ENCODE results near the gene ZBTB8B. TPM values are rescaled to one million over a fixed set of nuclear protein-coding genes. Genes with fewer than 3 reads are reported as not detected.
"Not testable (repeated sequence)": the region's sequence is repeated elsewhere in the genome, so short reads cannot be mapped to it uniquely, and the experiment has no call there.

ZBTB8B gene
- total RNA-seq, 1 donor: not detected

GRCh38 chr1:32471695-32472362 is 7.0 kb downstream of the ZBTB8B start:
- DNase-seq (ENCODE audit: low read depth): no peak
- no peak overlapping the region for H3K4me3 ChIP-seq (ENCODE audit: low read depth, low read length)
- TF ChIP-seq, protein P1, sequence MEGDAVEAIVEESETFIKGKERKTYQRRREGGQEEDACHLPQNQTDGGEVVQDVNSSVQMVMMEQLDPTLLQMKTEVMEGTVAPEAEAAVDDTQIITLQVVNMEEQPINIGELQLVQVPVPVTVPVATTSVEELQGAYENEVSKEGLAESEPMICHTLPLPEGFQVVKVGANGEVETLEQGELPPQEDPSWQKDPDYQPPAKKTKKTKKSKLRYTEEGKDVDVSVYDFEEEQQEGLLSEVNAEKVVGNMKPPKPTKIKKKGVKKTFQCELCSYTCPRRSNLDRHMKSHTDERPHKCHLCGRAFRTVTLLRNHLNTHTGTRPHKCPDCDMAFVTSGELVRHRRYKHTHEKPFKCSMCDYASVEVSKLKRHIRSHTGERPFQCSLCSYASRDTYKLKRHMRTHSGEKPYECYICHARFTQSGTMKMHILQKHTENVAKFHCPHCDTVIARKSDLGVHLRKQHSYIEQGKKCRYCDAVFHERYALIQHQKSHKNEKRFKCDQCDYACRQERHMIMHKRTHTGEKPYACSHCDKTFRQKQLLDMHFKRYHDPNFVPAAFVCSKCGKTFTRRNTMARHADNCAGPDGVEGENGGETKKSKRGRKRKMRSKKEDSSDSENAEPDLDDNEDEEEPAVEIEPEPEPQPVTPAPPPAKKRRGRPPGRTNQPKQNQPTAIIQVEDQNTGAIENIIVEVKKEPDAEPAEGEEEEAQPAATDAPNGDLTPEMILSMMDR (IDR thresholded peaks at IDR 0.05; ENCODE audit: insufficient read depth, low read depth, low read length): no peak

GRCh38 chr1:32472966-32473365 is 8.1 kb downstream of the ZBTB8B start:
- DNase-seq (ENCODE audit: low read depth): not testable (repeated sequence)

GRCh38 chr1:32474954-32475353 is 10.1 kb downstream of the ZBTB8B start:
- H3K4me3 ChIP-seq (ENCODE audit: low read depth, low read length): no peak overlapping the region
- no peak for DNase-seq (ENCODE audit: low read depth)
- TF ChIP-seq, protein P1 (IDR thresholded peaks at IDR 0.05; ENCODE audit: insufficient read depth, low read depth, low read length): no peak

More at GRCh38 chr1:32472966-32473365, 8.1 kb downstream of the ZBTB8B start:
- H3K4me3 ChIP-seq (ENCODE audit: low read depth, low read length): not testable (repeated sequence)

GRCh38 chr1:32480003-32480402 is 15.1 kb downstream of the ZBTB8B start:
- TF ChIP-seq, protein P1 (IDR thresholded peaks at IDR 0.05; ENCODE audit: insufficient read depth, low read depth, low read length): no peak
- no peak for DNase-seq (ENCODE audit: low read depth)
- no peak overlapping the region for H3K4me3 ChIP-seq (ENCODE audit: low read depth, low read length)

DNA sequence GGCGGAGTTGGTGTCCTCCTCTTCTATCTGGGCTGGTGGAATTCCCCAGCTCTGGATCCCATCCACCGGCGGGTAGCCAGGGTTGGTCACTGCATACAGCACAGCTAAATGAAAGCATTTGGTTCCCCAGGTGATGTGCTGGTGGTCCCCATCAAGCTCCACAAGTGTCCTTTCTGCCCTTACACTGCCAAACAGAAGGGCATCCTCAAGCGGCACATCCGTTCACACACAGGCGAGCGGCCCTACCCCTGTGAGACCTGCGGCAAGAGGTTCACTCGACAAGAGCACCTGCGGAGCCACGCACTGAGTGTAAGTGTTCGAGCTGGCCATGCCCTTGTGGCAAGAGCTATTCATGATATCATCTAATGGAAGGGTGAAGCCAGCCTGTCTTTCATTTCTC is 15.9 kb downstream of the ZBTB8B start:
- no peak overlapping the region for H3K4me3 ChIP-seq (ENCODE audit: low read depth, low read length)
- no peak for DNase-seq (ENCODE audit: low read depth)
- TF ChIP-seq, protein P1 (IDR thresholded peaks at IDR 0.05; ENCODE audit: insufficient read depth, low read depth, low read length): no peak

- not testable (repeated sequence) for H3K4me3 ChIP-seq (ENCODE audit: low read depth, low read length)
- peak; percentile 33 for DNase-seq (ENCODE audit: low read depth)
These were observed 16.9 kb downstream of the ZBTB8B start for GRCh38 chr1:32481788-32482187.

DNA sequence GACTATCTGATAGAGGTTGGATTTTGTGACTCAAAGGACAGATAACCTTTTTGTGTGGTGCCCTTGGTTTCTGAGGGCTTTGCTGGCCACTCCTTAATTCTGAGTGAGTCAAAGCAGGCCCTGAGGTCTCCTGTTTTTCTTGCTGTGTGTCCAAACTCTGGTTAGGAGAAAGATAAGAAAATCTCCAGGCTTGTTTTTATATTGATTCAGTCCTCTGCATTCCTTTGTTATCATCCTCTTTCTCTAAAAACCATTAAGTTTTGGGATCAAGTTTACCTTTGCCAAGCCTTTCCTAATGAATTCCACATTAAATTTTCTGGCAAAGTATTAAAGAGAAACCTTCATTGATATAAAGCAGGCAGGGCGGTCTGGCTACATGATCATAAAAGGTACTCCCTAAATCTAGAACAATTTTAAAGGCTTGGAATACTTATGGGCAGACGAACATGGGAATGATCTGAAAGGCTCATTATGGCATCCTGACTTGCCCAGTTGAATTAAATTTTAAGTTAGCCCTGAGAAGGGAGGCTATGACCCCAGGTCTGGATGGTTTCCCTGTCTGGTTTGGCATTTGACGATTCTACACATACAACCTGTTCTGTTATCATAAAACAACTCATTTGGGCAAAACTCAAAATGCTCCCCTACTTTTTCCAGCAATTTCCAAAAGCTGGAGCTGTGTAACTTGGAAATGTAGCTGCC is 20.8 kb downstream of the ZBTB8B start:
- peak; percentile 54 for DNase-seq (ENCODE audit: low read depth)
- H3K4me3 ChIP-seq (ENCODE audit: low read depth, low read length): no peak overlapping the region
- TF ChIP-seq, protein P1 (IDR thresholded peaks at IDR 0.05; ENCODE audit: insufficient read depth, low read depth, low read length): no peak

Data from fibroblast of villous mesenchyme (primary cell).